B cell (primary cell): ENCODE measurements around the gene TDRD15. TPM values are rescaled to one million over a fixed set of nuclear protein-coding genes. Genes with fewer than 3 reads are reported as not detected.

Source experiments
- ATAC-seq: fragments of 200-7000 bp; cut with Tn5 transposase; one replicate; pipeline ENCODE4 v1.10.0; 2021; ENCODE audit warnings: low read depth, mild to moderate bottlenecking, moderate number of reproducible peaks, moderate library complexity
- CTCF ChIA-PET: fragments of 350-600 bp; sonication (Branson Sonifier 250); formaldehyde crosslinking; loops from one replicate; lab custom pipeline; 2021; ENCODE audit warnings: antibody characterized with exemption, inconsistent platforms; lab: Charles Lee
- POLR2A ChIA-PET: fragments of 350-600 bp; sonication (Branson Sonifier 250); formaldehyde crosslinking; loops from one replicate; lab custom pipeline; 2021; ENCODE audit warnings: antibody characterized with exemption; lab: Charles Lee
- DNase-seq: peaks from one replicate; pipeline ENCODE4 v3.0.0; 2013
- H2AFZ ChIP-seq: 2 replicates; pipeline ENCODE4 v1.6.1; 2012; ENCODE audit warnings: mild to moderate bottlenecking, low read depth, low read length; ENCODE audit not compliant: insufficient read depth, poor library complexity, severe bottlenecking
- H3K27ac ChIP-seq, 2 donors: 1 replicate in 1 of 2; 2 replicates in 1 of 2; pipeline ENCODE4 v1.5.1; 2012 to 2013; ENCODE audit warnings: low read length in 2 of 2, mild to moderate bottlenecking in 2 of 2, moderate library complexity in 1 of 2
- H3K27me3 ChIP-seq, 4 experiments: fragments of 200-600 bp in 1 of 4; sonication (generic) in 1 of 4; replicated peaks in 1 of 4; 1 replicate in 2 of 4; 2 replicates in 2 of 4; pipeline versions ENCODE4 v1.6.1 to v1.7.0; 2013 to 2016; ENCODE audit warnings: low read length in 3 of 4, mild to moderate bottlenecking in 2 of 4, mixed read lengths in 1 of 4, moderate library complexity in 1 of 4; ENCODE audit not compliant: insufficient read depth in 4 of 4, control insufficient read depth in 3 of 4; ENCODE audit errors: control extremely low read depth in 1 of 4
- H3K36me3 ChIP-seq, 2 experiments: replicated peaks in 1 of 2; 1 replicate in 1 of 2; 2 replicates in 1 of 2; pipeline versions ENCODE4 v1.6.1 to v1.7.1; 2013; ENCODE audit warnings: low read length in 1 of 2; ENCODE audit not compliant: insufficient read depth in 2 of 2, control insufficient read depth in 1 of 2; ENCODE audit errors: control extremely low read depth in 1 of 2, extremely low read depth in 1 of 2
- H3K4me1 ChIP-seq, 2 donors: fragments of 200-600 bp in 1 of 2; sonication (generic) in 1 of 2; 1 replicate in 1 of 2; 2 replicates in 1 of 2; pipeline versions ENCODE4 v1.5.1 to v1.6.1; 2013 to 2017; ENCODE audit warnings: low read length in 2 of 2; ENCODE audit not compliant: control insufficient read depth in 2 of 2, insufficient read depth in 2 of 2
- H3K4me2 ChIP-seq: replicated peaks from 2 replicates; pipeline ENCODE3; 2012; ENCODE audit warnings: mild to moderate bottlenecking, low read depth, low read length; ENCODE audit not compliant: poor library complexity, severe bottlenecking
- H3K4me3 ChIP-seq, 5 experiments: fragments of 200-600 bp in 1 of 5; sonication (generic) in 1 of 5; 1 replicate in 3 of 5; 2 replicates in 2 of 5; pipeline versions ENCODE4 v1.5.1 to v1.7.0; 2011 to 2016; ENCODE audit warnings: low read length in 4 of 5, mild to moderate bottlenecking in 4 of 5, low read depth in 2 of 5, control low read depth in 1 of 5, moderate library complexity in 1 of 5; ENCODE audit not compliant: insufficient read depth in 1 of 5; ENCODE audit errors: control extremely low read depth in 1 of 5, extremely low read depth in 1 of 5
- H3K79me2 ChIP-seq: fragments of 200-600 bp; sonication (generic); one replicate; pipeline ENCODE4 v1.6.0; 2016; ENCODE audit warnings: low read length; ENCODE audit not compliant: control insufficient read depth, insufficient read depth
- H3K9ac ChIP-seq: fragments of 200-600 bp; sonication (generic); 2 replicates; pipeline ENCODE4 v1.6.1; 2017; ENCODE audit warnings: mild to moderate bottlenecking, low read length, moderate library complexity
- H3K9me3 ChIP-seq, 3 donors: one replicate each; pipeline versions ENCODE4 v1.6.1 to v1.7.1; 2013; ENCODE audit warnings: low read length in 2 of 3; ENCODE audit not compliant: control insufficient read depth in 2 of 3, insufficient read depth in 1 of 3; ENCODE audit errors: control extremely low read depth in 1 of 3
- H4K20me1 ChIP-seq: 2 replicates; pipeline ENCODE4 v1.6.0; 2012; ENCODE audit warnings: mild to moderate bottlenecking, low read length; ENCODE audit not compliant: insufficient read depth, control insufficient read depth, poor library complexity, severe bottlenecking
- H3K27ac Mint-ChIP-seq: one replicate; pipeline ENCODE4 v1.8.0; 2021; ENCODE audit warnings: mixed read lengths
- H3K27me3 Mint-ChIP-seq: one replicate; pipeline ENCODE4 v1.8.0; 2021; ENCODE audit warnings: mixed read lengths
- H3K4me1 Mint-ChIP-seq: one replicate; pipeline ENCODE4 v1.8.0; 2021; ENCODE audit warnings: mixed read lengths
- H3K4me3 Mint-ChIP-seq: one replicate; pipeline ENCODE4 v1.8.0; 2021; ENCODE audit warnings: mixed read lengths
- H3K9me3 Mint-ChIP-seq: one replicate; pipeline ENCODE4 v1.8.0; 2022; ENCODE audit warnings: mixed read lengths; ENCODE audit not compliant: insufficient read depth
- EZH2 ChIP-seq: IDR thresholded peaks from 2 replicates; pipeline ENCODE4 v1.6.1; 2012; ENCODE audit warnings: borderline replicate concordance, low read depth, mild to moderate bottlenecking, moderate library complexity, low read length; ENCODE audit not compliant: insufficient read depth, poor library complexity, severe bottlenecking
- WGBS: methylation state at CpG from one replicate; pipeline ENCODE4 v1.1.5; 2013; ENCODE audit warnings: missing lambda C conversion rate; ENCODE audit not compliant: insufficient coverage; 5-methylcytosine and 5-hydroxymethylcytosine counted together
- intact Hi-C: fragments of 100-400 bp; cut with micrococcal nuclease; formaldehyde crosslinking; loops from one replicate; pipeline ENCODE4 v1.10.0; 2022
- polyA minus RNA-seq: library from RNA; depleted of rRNA, polyadenylated mRNA; stranded (reverse); fragments of >200 nt; gene quantifications from 2 replicates; pipeline ENCODE4 v1.2.3, GENCODE V29; 2012
- polyA plus RNA-seq: library from polyadenylated mRNA; depleted of rRNA; stranded (reverse); fragments of >200 nt; gene quantifications from 2 replicates; pipeline ENCODE4 v1.2.3, GENCODE V29; 2012
- total RNA-seq, 2 donors: library from RNA; stranded (reverse); fragments of 120-200 nt in 1 of 2; gene quantifications; 1 replicate in 1 of 2; 2 replicates in 1 of 2; pipeline versions ENCODE4 v1.2.3 to v1.2.4, GENCODE V29; 2013 to 2022
- TF ChIP-seq, protein P1 (sequence below): fragments of 200-600 bp; IDR thresholded peaks from one replicate; pipeline ENCODE4 v1.8.0; 2022; ENCODE audit warnings: antibody characterized with exemption, mild to moderate bottlenecking

Gene TDRD15
- total RNA-seq (1.1 and 1.5 TPM in 2 replicates), polyA plus RNA-seq (0.04 TPM in 1 of 2 replicates, not detected in the other), polyA minus RNA-seq (0.07 and 0.17 TPM in 2 replicates)
- 0.63 TPM for total RNA-seq (2013)

DNA sequence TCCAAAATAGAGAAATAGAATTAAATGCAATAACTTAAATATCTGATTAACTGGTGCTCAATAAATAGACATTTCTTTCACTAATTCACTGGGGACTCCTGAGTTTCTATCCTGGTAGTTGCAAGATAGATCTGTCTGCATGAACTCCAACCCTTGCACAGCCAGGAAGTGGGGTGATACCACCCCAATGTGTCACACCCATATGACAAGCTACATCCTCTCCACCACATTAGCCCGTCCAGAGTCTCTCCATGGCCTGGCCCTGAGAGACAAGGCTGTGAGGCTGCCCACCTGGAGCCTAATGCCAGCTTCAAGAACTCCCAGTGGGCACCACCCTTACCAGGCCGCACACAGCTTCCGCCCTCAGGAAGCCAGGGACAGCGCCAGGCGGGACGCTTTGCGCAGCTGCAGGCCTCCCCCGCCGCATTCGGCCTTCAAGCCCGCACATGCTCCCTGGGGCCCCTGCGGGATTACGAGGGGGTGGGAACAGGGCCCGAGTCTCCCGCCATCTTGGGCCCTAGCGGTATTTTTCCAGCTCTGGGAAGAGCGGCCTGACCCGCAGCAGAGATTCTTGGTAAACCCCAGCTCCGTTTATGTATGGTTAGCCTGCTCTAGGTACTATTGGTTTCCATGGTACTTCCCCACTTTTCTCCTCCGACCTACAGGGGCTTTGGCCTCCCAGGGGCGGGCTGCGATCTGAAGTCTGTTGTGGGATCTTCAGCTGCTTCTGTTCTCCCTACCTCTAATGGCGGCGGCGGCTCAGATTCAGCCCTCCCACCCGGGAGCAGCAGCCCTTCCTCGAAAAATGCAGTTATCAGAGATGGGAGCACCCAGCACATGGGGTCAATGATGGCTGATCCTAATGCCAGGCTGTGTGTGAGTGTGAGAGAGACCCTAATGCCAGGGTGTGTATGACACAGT lies at the start of gene TDRD15:
TDRD15 (plus strand) TSS at position 496 of the 921 bp plus-strand sequence. CDS start 13,500 bp downstream, outside the sequence.
- H3K9ac ChIP-seq: no peak within 1 kb of the TSS
- ATAC-seq (no peak), DNase-seq (no peak)
- H3K36me3 ChIP-seq: no peaks in the 10 kb centered on the region
- H3K4me1 ChIP-seq: no peaks in the 10 kb centered on the region
- no peaks in the 10 kb centered on the region for H3K27me3 ChIP-seq
- intact Hi-C loops: no loop called here
- peaks cover 8% of the 10 kb centered on the region for H3K27me3 Mint-ChIP-seq
- H3K27ac Mint-ChIP-seq: no peak within 1 kb of the TSS
- no peak within 1 kb of the TSS for H3K4me3 Mint-ChIP-seq
- no peak within 1 kb of the TSS for H3K4me2 ChIP-seq
- H3K79me2 ChIP-seq: no peaks in the 10 kb centered on the region
- no peaks in the 10 kb centered on the region for H3K4me1 Mint-ChIP-seq
- H2AFZ ChIP-seq: no peak within 1 kb of the TSS
- no peaks in the 10 kb centered on the region for H3K9me3 Mint-ChIP-seq
- no peak within 1 kb of the TSS for H3K27ac ChIP-seq
- ChIA-PET POLR2A (no interaction called here), CTCF (no interaction called here)
- H3K9me3 ChIP-seq: peaks cover 0 to 4% (median 0%) of the 10 kb centered on the region in 3 donors
- TF ChIP-seq, protein P1, sequence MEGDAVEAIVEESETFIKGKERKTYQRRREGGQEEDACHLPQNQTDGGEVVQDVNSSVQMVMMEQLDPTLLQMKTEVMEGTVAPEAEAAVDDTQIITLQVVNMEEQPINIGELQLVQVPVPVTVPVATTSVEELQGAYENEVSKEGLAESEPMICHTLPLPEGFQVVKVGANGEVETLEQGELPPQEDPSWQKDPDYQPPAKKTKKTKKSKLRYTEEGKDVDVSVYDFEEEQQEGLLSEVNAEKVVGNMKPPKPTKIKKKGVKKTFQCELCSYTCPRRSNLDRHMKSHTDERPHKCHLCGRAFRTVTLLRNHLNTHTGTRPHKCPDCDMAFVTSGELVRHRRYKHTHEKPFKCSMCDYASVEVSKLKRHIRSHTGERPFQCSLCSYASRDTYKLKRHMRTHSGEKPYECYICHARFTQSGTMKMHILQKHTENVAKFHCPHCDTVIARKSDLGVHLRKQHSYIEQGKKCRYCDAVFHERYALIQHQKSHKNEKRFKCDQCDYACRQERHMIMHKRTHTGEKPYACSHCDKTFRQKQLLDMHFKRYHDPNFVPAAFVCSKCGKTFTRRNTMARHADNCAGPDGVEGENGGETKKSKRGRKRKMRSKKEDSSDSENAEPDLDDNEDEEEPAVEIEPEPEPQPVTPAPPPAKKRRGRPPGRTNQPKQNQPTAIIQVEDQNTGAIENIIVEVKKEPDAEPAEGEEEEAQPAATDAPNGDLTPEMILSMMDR: no peak
- no peak for TF ChIP-seq EZH2
- 96% methylated on average over 26 of the region's 27 CpGs for WGBS
- no peak within 1 kb of the TSS for H3K4me3 ChIP-seq
- no peaks in the 10 kb centered on the region for H4K20me1 ChIP-seq

DNA sequence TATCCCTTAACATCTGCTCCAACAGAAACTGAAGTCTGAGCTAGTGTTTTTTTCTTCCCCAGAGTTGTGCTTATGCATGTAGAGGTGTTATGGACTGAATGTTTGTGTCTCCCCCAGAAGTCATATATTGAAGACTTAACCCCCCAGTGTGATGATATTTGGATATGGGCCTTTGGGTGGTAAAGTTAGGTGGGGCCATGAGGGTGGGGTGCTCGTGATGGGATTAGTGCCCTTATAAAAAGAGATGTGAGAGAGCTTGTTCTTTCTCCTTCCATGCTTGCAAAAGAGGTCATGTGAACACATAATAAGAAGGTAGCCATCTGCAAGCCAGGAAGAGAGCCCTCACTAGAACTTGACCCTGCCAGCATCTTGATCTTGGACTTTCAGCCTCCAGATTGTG lies 45.5 kb upstream of the TDRD15 start:
- Histone ChIP-seq H3K9me3 (peaks cover 0 to 6% (median 3%) of the 10 kb centered on the region in 3 donors), H2AFZ (no peak overlapping the region), H3K27me3 (no peaks in the 10 kb centered on the region), H4K20me1 (no peaks in the 10 kb centered on the region), H3K4me2 (no peak overlapping the region), H3K4me1 (no peaks in the 10 kb centered on the region), H3K4me3 (no peak overlapping the region), H3K9ac (no peak overlapping the region), H3K27ac (no peak overlapping the region), H3K36me3 (no peaks in the 10 kb centered on the region), H3K79me2 (no peaks in the 10 kb centered on the region)
- no CpG with 5 or more reads among the region's 1 CpG for WGBS
- Mint-ChIP-seq H3K27me3 (peaks cover 3% of the 10 kb centered on the region), H3K27ac (no peak overlapping the region), H3K4me3 (no peak overlapping the region), H3K9me3 (peaks cover 7% of the 10 kb centered on the region), H3K4me1 (no peaks in the 10 kb centered on the region)
- intact Hi-C loops: no loop called here
- DNase-seq: no peak
- ATAC-seq: no peak
- ChIA-PET POLR2A (no interaction called here), CTCF (interaction anchor here (1.3 kb wide), 1 partner anchor 35 kb away, joined by 4 read pairs; the partner anchor contains the start of gene APOB)
- TF ChIP-seq, protein P1: no peak
- TF ChIP-seq EZH2: no peak
